ENCODE results near the gene CFAP97D1.

- TF ChIP-seq CTCF (conservative IDR thresholded peaks at IDR 0.05 in 1 of 2, IDR thresholded peaks at IDR 0.05 in 1 of 2; ENCODE audit: extremely low read depth in 1 of 2, insufficient read depth in 1 of 2, low read depth in 1 of 2, low read length in 2 of 2) (no peak), EZH2 (IDR thresholded peaks at IDR 0.05; ENCODE audit: borderline replicate concordance, low read length) (no peak)
These were observed 45.3 kb downstream of the CFAP97D1 start for GRCh38 chr17:43825567-43825966.
